Gastrocnemius medialis (tissue), 4 donors: ENCODE measurements around the gene ANKS1B. TPM values are rescaled to one million over a fixed set of nuclear protein-coding genes. Genes with fewer than 3 reads are reported as not detected.

Source experiments
- ATAC-seq, 2 donors: fragments of 150-250 bp; one replicate each; pipeline ENCODE4 v1.9.1; 2016
- DNase-seq, 2 donors: peaks; one replicate each; pipeline ENCODE4 v3.0.0-alpha.2; 2019
- H3K27ac ChIP-seq, 4 donors: fragments of 200-600 bp; sonication (generic); 1 replicate in 1 of 4; 2 replicates in 3 of 4; pipeline ENCODE4 v1.5.1; 2016 to 2018; ENCODE audit warnings: mild to moderate bottlenecking in 2 of 4, moderate library complexity in 1 of 4
- H3K27me3 ChIP-seq, 3 donors: fragments of 200-600 bp; sonication (generic) in 2 of 3; 1 replicate in 1 of 3; 2 replicates in 2 of 3; pipeline versions ENCODE4 v1.5.1 to v1.6.0; 2016 to 2019; ENCODE audit warnings: mild to moderate bottlenecking in 1 of 3, moderate library complexity in 1 of 3
- H3K36me3 ChIP-seq, 2 donors: fragments of 200-600 bp; sonication (generic) in 1 of 2; one replicate each; pipeline ENCODE4 v1.5.1; 2017 to 2018
- H3K4me1 ChIP-seq, 2 donors: fragments of 200-600 bp; sonication (generic) in 1 of 2; one replicate each; pipeline ENCODE4 v1.5.1; 2016 to 2017; ENCODE audit warnings: mild to moderate bottlenecking in 2 of 2
- H3K4me3 ChIP-seq, 4 donors: fragments of 200-600 bp; sonication (generic) in 3 of 4; 1 replicate in 1 of 4; 2 replicates in 3 of 4; pipeline ENCODE4 v1.5.1; 2016 to 2019; ENCODE audit warnings: mild to moderate bottlenecking in 2 of 4
- H3K9me3 ChIP-seq, 3 donors: fragments of 200-600 bp; sonication (generic) in 2 of 3; 1 replicate in 1 of 3; 2 replicates in 2 of 3; pipeline ENCODE4 v1.5.1; 2016 to 2019
- POLR2A ChIP-seq, 2 donors: fragments of 450-650 bp; IDR thresholded peaks; one replicate each; pipeline ENCODE4 v1.6.1; 2017; ENCODE audit warnings: antibody characterized with exemption in 2 of 2, mild to moderate bottlenecking in 2 of 2, moderate library complexity in 2 of 2
- in situ Hi-C, 4 donors: fragments of 200-750 bp; cut with MboI; loops; one replicate each; pipeline versions ENCODE4 v1.15.0 to v1.8.0; 2017; ENCODE audit warnings: low sequenced_read_pairs in 4 of 4
- intact Hi-C: fragments of 100-400 bp; cut with DNase I; formaldehyde crosslinking; loops from one replicate; pipeline ENCODE4 v1.15.1; 2023; ENCODE audit warnings: low total_unique reads
- total RNA-seq, 4 donors: library from RNA; depleted of rRNA; stranded (reverse); fragments of >200 nt; gene quantifications; one replicate each; pipeline versions ENCODE4 v1.1.0 to v1.2.3, GENCODE V29; 2016
- TF ChIP-seq, protein P1 (sequence below), 5 experiments: fragments of 450-650 bp in 3 of 5; fragments of 200-600 bp in 2 of 5; sonication (generic) in 2 of 5; IDR thresholded peaks in 4 of 5; conservative IDR thresholded peaks in 1 of 5; 1 replicate in 4 of 5; 2 replicates in 1 of 5; pipeline ENCODE4 v1.5.1; 2016 to 2019; ENCODE audit warnings: antibody characterized with exemption in 5 of 5, mild to moderate bottlenecking in 3 of 5, moderate library complexity in 3 of 5

ANKS1B gene
- total RNA-seq, 4 donors from 2014 or later = 3.9 to 14.5 (median 5.7) TPM

- in situ Hi-C loops = no loop called here
- ATAC-seq (no peak), DNase-seq (no peak)
- H3K9me3 ChIP-seq = no peaks in the 10 kb centered on the region
- no peaks in the 10 kb centered on the region for H3K27me3 ChIP-seq
- H3K36me3 ChIP-seq = no peaks in the 10 kb centered on the region
- no peak overlapping the region for H3K27ac ChIP-seq
- H3K4me3 ChIP-seq = no peak overlapping the region
- intact Hi-C loops = no loop called here
- H3K4me1 ChIP-seq = peaks cover 14% of the 10 kb centered on the region in 2 donors
- TF ChIP-seq, protein P1, sequence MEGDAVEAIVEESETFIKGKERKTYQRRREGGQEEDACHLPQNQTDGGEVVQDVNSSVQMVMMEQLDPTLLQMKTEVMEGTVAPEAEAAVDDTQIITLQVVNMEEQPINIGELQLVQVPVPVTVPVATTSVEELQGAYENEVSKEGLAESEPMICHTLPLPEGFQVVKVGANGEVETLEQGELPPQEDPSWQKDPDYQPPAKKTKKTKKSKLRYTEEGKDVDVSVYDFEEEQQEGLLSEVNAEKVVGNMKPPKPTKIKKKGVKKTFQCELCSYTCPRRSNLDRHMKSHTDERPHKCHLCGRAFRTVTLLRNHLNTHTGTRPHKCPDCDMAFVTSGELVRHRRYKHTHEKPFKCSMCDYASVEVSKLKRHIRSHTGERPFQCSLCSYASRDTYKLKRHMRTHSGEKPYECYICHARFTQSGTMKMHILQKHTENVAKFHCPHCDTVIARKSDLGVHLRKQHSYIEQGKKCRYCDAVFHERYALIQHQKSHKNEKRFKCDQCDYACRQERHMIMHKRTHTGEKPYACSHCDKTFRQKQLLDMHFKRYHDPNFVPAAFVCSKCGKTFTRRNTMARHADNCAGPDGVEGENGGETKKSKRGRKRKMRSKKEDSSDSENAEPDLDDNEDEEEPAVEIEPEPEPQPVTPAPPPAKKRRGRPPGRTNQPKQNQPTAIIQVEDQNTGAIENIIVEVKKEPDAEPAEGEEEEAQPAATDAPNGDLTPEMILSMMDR (IDR thresholded peaks at IDR 0.05 in 4 of 5, conservative IDR thresholded peaks at IDR 0.05 in 1 of 5) = no peak
- no peak for TF ChIP-seq POLR2A (IDR thresholded peaks at IDR 0.05)
These were observed 1161.7 kb downstream of the ANKS1B start for GRCh38 chr12:98823012-98823411.

DNA sequence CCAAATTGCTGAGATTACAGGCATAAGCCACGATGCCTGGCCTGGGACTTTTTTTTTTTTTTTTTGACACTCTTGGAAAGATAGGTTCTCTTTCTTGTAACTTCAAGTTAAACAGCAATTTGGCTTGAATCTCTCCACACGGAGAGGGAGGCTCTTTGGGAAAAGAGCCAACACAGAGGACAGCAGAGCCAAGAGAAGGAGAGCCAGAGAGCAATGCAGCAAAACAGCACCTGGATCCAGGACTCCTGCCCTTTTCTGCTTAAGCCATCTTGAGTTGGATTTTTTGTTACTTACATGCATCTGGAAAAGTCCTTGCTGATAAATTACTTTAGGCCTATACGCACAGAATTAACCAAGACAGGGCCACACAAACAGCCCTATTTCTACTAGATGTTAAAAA is 1162.9 kb downstream of the ANKS1B start:
- Histone ChIP-seq H3K4me3 (no peak overlapping the region), H3K27ac (no peak overlapping the region), H3K9me3 (no peaks in the 10 kb centered on the region), H3K4me1 (peaks cover 14% of the 10 kb centered on the region in 2 donors), H3K36me3 (no peaks in the 10 kb centered on the region), H3K27me3 (no peaks in the 10 kb centered on the region)
- ATAC-seq = no peak
- intact Hi-C loops = no loop called here
- DNase-seq = no peak
- in situ Hi-C loops = no loop called here
- no peak for TF ChIP-seq POLR2A (IDR thresholded peaks at IDR 0.05)
- TF ChIP-seq, protein P1 (IDR thresholded peaks at IDR 0.05 in 4 of 5, conservative IDR thresholded peaks at IDR 0.05 in 1 of 5) = no peak

GRCh38 chr12:98821232-98821631 is 1163.5 kb downstream of the ANKS1B start:
- Histone ChIP-seq H3K36me3 (no peaks in the 10 kb centered on the region), H3K4me1 (peaks cover 14% of the 10 kb centered on the region in 2 donors), H3K9me3 (no peaks in the 10 kb centered on the region), H3K27ac (no peak overlapping the region), H3K4me3 (no peak overlapping the region), H3K27me3 (no peaks in the 10 kb centered on the region)
- DNase-seq (no peak), ATAC-seq (no peak)
- in situ Hi-C loops (no loop called here), intact Hi-C loops (no loop called here)
- TF ChIP-seq POLR2A (IDR thresholded peaks at IDR 0.05) = no peak
- TF ChIP-seq, protein P1 (IDR thresholded peaks at IDR 0.05 in 4 of 5, conservative IDR thresholded peaks at IDR 0.05 in 1 of 5) = no peak

- in situ Hi-C loops = no loop called here
- no peak for ATAC-seq
- intact Hi-C loops = no loop called here
- Histone ChIP-seq H3K36me3 (no peaks in the 10 kb centered on the region), H3K4me1 (peaks cover 14% of the 10 kb centered on the region in 2 donors), H3K27ac (no peak overlapping the region), H3K4me3 (no peak overlapping the region), H3K27me3 (no peaks in the 10 kb centered on the region), H3K9me3 (no peaks in the 10 kb centered on the region)
- TF ChIP-seq POLR2A (IDR thresholded peaks at IDR 0.05) = no peak
- DNase-seq = no peak
These were observed 1164.8 kb downstream of the ANKS1B start for GRCh38 chr12:98819821-98820404.

DNA sequence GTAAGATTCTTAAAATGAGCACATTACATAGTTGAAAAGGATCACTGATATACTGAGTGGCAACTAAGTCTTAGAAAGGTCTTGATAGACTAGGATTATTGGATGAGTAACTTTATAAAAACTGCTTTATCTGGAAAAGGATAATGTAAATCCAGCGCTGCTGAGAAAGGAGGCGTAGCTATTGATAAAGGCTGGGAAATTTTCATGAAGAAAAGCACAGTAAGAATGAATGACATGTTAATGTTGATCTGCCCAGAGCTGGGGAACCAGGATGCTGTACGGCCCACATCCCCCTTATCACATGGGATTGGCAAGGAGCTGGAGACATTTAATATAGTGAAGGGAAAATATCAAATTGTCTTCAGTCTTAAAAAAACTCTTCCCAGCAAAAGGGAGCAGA is 1165.7 kb downstream of the ANKS1B start:
- no peaks in the 10 kb centered on the region for H3K27me3 ChIP-seq
- in situ Hi-C loops (no loop called here), intact Hi-C loops (no loop called here)
- ATAC-seq (no peak), DNase-seq (no peak)
- TF ChIP-seq, protein P1 (IDR thresholded peaks at IDR 0.05 in 4 of 5, conservative IDR thresholded peaks at IDR 0.05 in 1 of 5) = no peak
- no peak for TF ChIP-seq POLR2A (IDR thresholded peaks at IDR 0.05)
- H3K27ac ChIP-seq = no peak overlapping the region
- no peaks in the 10 kb centered on the region for H3K36me3 ChIP-seq
- no peak overlapping the region for H3K4me3 ChIP-seq
- H3K9me3 ChIP-seq = no peaks in the 10 kb centered on the region
- H3K4me1 ChIP-seq = peaks cover 13 to 14% of the 10 kb centered on the region in 2 donors
